H1 (cell line): ENCODE measurements around the gene PFN2.

Source experiments
- CTCF ChIP-seq, 3 experiments: IDR thresholded peaks; 1 replicate in 2 of 3; 2 replicates in 1 of 3; pipeline versions ENCODE4 v1.5.1 to v1.6.1; 2011; ENCODE audit warnings: low read length in 3 of 3, mild to moderate bottlenecking in 3 of 3, inconsistent platforms in 2 of 3, low read depth in 1 of 3, moderate library complexity in 1 of 3; ENCODE audit not compliant: insufficient read depth in 1 of 3; ENCODE audit errors: control extremely low read depth in 1 of 3
- EZH2 ChIP-seq: fragments of 200-600 bp; sonication (generic); IDR thresholded peaks from 2 replicates; pipeline ENCODE4 v1.7.1; 2012; ENCODE audit warnings: low read depth, mild to moderate bottlenecking, moderate library complexity, low read length, inconsistent platforms; ENCODE audit not compliant: severe bottlenecking
- SAP30 ChIP-seq: fragments of 300-600 bp; sonication (generic); IDR thresholded peaks from 2 replicates; pipeline ENCODE4 v1.7.1; 2012; ENCODE audit warnings: low read length, moderate library complexity, mild to moderate bottlenecking, inconsistent platforms; ENCODE audit not compliant: insufficient read depth, insufficient replicate concordance
- SIN3A ChIP-seq, 2 experiments: IDR thresholded peaks in 1 of 2; conservative IDR thresholded peaks in 1 of 2; 2 replicates each; pipeline ENCODE4 v1.6.1; 2011 to 2012; ENCODE audit warnings: low read length in 2 of 2, improper control_type of control experiment in 1 of 2, low read depth in 1 of 2, mild to moderate bottlenecking in 1 of 2
- TAF1 ChIP-seq: IDR thresholded peaks from 2 replicates; pipeline ENCODE4 v1.6.1; 2011; ENCODE audit warnings: mild to moderate bottlenecking, low read depth, low read length

GRCh38 chr3:149969940-149970715, 567 bp downstream of the PFN2 start:
- no peak for TF ChIP-seq SAP30
- no peak for TF ChIP-seq CTCF (IDR thresholded peaks at IDR 0.05; ENCODE audit: control extremely low read depth in 1 of 3, insufficient read depth in 1 of 3, low read depth in 1 of 3, low read length in 3 of 3)
- TF ChIP-seq TAF1, result peak; percentile 48
- no peak for TF ChIP-seq EZH2
- TF ChIP-seq SIN3A (conservative IDR thresholded peaks at IDR 0.05 in 1 of 2, IDR thresholded peaks at IDR 0.05 in 1 of 2; ENCODE audit: low read depth in 1 of 2, low read length in 2 of 2), result 0 out of 4 replicates have a peak, but pooled peaks of 1 of the 2 experiments have one; percentile 39
